NCI-H2029 (cell line): ENCODE measurements around the gene RGS19.
"Not testable (repeated sequence)": the region's sequence is repeated elsewhere in the genome, so short reads cannot be mapped to it uniquely, and the experiment has no call there.

ENCODE experiments used
- DNase-seq: peaks from one replicate; lab custom pipeline; 2025; lab: John Stamatoyannopoulos, UW

RGS19 gene

DNA sequence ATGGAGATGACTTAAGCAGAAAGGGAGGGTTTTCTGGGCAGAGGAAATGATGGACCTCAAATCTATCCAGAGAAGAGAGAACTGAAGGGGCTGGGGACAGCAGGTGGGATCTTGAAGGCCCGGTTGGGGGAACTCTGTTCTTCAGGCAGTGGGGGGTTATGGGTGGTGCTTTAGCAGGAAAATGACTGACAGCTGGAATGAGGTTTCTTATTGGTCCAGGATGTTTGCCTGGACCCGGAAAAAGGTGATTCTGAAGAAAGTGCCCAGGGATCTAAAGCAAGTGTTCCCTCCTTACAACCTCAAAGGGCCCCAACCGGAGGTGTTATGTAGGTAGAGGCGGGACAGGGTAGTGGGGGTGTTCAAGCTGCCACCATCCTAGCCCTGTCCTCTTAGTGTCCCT lies 16.1 kb upstream of the RGS19 start:
- DNase-seq: no peak

DNA sequence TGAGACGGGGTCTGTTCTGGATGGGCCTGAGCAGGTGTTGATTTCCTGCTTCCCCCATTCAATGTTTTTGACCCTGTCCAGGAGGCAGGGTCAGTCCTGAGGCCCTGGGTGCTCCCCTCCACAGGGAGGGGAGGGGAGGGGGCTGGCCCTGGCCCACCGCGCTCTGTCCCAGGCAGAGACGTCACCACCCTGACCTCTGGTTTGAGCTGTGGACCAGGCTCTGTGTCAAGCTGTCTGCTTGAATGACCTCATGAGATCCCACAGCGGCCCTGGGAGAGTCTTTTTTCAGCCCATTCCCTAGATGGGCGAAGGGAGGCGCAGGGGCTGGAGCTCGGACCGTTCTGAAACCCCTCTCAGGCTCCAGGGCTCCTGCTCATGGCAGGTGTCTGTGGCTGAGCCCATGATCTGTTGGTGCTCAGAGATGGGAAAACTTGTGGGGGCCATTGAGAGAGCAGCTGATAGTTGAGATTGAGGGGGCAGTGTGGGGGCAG lies 13.7 kb upstream of the RGS19 start:
- DNase-seq: no peak

DNA sequence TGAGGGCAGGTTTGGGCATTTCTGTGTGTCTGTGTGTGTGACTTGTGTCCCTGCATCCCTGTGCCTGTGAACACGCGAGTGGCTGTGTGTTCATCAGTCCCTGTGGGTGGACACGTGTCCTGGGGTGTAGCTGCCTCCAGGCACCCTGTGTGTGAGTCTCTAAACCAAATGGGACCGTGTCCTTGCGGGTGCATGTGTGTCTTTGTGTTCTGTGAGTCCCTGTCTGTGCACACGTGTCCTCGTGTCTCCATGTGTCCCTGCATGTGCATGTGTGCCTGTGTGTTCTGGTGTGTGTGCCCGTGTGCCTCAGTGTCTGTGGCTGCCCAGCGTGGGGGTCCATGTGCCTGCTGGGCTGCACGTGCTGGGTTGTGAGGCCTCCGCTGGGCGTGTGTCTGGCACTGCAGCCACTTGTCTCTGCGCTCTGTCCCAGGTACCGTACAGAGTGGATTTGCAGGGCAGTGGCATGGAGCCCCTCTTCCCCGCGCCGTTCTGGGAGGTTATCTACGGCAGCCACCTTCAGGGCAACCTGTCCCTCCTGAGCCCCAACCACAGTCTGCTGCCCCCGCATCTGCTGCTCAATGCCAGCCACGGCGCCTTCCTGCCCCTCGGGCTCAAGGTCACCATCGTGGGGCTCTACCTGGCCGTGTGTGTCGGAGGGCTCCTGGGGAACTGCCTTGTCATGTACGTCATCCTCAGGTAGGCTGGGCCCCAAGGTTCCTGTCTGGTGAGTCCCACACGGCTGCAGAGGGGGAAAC lies 13.1 kb upstream of the RGS19 start:
- DNase-seq: no peak

DNA sequence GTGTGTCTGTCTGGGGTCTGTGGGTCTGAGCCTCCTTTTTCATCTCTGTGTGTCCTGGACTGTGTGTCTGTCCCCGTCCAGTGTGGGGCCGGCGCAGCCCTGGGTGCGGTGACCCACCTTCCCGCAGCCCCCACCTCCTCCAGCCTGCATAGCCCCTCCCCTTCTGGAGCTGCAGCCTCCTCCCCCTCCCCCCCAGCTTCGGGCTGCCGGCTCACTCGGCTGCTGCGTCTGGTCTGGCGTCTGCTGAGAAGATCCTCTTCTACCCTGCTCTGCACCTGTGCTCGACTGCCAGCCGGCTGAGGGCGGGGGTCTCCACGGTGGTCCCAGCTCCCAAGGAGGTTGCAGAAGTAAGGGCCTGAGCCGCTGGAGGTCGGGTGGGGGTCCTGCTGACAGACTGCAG lies 12.5 kb upstream of the RGS19 start:
- DNase-seq: no peak

DNA sequence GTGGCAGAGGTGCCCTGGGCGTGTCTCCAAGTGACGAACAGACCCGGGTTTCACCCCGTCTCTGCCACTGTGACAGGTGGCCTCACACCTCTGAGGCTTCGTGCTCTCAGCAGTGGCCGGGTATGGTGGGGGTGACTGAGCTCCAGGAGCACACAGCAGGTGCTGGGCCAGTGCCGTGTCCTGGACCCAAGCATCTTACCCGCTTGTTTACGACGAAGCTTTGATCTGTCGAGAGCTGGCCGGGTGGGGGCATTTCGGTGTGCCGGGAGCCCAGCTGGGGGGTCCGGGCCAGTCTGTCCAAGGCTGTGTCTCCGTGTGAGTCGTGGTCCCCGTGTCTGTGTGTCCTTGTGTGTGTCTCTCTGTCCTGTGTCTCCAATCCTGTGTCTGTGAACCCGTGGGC lies 12.0 kb upstream of the RGS19 start:
- no peak for DNase-seq

DNA sequence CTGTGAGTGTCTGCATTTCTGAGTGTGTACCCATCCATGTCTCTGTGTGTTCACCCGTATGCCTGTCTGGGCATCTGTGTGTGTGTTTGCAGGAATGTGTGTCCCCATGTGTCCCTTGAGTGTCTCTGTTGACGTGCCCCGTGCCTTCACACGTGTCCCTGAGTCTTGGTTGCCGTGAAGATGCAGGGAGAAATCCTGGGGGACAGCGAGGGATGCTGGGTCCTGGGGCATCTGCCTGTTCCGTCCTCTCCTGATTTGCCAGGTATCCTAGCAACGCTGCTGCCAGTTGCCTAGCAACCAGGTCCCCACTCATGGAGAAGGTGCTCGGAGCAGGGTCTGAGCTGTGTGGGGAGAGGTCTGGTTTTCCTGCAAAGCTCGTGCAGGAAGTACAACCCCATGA lies 10.8 kb upstream of the RGS19 start:
- DNase-seq: no peak

DNA sequence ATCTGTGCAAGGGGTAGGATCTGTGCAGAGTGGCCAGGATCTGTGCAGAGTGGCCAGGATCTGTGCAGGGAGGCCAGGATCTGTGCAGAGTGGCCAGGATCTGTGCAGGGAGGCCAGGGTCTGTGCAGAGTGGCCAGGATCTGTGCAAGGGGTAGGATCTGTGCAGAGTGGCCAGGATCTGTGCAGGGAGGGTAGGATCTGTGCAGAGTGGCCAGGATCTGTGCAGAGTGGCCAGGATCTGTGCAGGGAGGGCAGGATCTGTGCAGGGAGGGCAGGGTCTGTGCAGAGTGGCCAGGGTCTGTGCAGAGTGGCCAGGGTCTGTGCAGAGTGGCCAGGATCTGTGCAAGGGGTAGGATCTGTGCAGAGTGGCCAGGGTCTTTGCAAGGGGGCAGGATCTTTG lies 9.3 kb upstream of the RGS19 start:
- DNase-seq: not testable (repeated sequence)

DNA sequence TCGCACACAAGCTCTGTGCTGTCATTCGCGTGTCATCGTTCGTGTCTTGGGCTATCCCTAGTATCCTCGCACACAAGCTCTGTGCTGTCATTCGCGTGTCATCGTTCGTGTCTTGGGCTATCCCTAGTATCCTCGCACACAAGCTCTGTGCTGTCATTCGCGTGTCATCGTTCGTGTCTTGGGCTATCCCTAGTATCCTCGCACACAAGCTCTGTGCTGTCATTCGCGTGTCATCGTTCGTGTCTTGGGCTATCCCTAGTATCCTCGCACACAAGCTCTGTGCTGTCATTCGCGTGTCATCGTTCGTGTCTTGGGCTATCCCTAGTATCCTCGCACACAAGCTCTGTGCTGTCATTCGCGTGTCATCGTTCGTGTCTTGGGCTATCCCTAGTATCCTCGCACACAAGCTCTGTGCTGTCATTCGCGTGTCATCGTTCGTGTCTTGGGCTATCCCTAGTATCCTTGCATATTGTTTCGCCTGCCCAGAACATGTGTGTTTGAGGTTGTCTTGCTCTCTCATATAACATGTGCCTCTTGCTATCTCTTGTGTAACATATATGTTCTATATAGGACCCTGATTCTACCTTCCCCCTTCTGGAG lies 8.0 kb upstream of the RGS19 start:
- DNase-seq: not testable (repeated sequence)

DNA sequence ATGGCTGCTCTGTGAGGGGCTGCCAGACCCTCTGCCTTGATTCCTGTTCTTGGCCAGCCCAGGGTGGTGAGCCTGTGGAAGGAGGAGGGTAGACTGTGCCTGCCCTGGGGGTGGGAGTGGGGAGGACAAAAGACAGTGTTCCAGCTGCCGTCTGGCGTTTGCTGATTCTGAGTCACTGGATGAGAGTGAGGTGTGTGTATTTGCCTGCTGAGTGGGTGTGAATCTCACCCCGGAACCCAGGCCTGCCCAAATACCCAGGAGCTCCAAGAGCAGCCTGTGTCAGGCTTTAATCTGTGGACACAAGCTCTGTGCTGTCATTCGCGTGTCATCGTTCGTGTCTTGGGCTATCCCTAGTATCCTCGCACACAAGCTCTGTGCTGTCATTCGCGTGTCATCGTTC lies 7.5 kb upstream of the RGS19 start:
- no peak for DNase-seq

DNA sequence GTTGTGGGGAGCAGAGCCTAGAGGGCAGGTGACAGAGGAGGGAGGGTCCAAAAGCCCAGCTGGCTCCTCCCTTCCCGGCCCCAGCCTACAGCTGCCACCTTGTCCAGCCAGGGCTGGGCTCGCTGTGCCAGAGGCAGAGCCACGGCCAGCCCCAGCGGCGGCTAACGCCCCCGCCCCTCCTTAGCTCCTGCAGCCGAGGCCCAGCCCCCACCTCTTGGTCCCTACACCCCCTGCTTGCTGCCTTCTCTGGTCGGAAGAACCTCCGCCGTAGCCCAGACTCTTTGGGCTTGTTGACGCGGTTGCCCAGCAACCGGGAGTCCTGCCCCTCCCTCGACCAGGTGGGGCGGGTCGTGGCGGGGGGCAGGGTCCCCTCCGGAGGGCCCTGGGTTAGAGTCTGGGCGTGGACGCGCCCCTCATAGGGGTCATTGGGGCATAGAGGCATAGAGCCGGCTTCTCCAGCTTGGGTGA lies 5.4 kb upstream of the RGS19 start:
- DNase-seq: no peak

DNA sequence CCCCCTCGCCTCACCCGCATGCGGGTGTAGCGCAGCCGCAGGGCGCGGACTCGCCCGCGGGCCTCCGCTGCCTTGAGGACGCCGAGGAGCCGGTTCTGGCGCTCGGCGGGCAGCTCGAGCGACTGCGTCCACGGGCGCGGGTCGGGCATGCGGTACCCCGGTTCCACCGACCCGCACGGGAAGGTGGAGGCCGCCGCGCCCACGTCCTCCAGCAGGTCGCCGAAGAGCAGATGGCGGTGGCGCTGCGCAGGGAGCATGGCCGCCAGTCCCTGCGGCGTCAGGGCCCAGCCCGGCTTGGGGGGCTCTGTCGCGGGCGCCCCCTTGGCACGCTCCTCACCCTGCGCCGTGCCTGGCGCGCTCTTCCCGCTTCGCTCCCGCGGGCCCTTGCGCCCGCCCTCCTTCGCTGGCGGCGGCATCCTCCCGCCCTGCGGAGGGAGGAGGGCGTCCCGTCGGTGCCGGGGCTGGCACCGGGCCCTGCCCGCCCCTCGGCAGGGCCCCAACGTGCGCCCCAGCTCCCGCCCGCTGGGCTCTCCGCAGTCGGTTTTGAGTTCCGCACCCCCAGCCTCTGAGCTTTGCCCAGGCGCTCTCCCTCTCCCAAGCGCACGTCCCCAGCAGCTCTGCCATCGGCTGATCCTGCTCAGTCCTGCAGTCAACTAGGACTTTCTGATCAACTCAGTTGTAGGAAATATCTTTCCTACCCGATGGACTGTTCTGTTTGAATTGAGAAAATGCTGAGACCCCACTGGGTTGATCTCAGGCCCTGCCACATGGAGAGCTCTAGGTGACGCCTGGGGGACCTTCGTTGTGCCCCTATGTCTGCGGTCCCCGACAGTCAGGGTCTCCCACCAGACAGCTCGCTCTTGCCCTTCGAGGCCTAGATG lies 4.7 kb upstream of the RGS19 start, which contains the start of gene LKAAEAR1:
Gene LKAAEAR1 (minus strand): TSS at position 595 of the 881 bp plus-strand sequence. CDS start 179 bp downstream, at position 416.
- no peak for DNase-seq

DNA sequence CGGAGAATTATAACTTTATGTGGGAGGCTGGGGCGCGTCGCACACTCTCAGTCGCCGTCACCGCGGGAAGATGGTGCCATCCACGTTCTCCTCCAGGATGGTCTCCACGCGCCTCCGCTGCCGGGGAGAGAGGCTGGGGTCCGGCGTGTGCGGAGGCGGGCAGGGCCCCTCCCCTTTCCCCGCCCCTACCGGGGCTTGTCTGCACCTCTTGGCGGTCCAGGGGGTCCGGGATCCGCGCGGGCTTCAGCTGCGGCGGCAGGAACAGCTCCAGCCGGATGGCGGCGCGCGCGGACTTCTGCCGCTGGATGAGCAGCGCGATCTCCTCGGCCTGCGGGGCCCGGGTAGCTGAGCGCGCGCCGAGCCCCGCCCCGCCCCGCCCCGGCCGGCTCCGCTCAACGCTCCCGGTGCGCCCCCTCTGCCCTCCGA lies 4.1 kb upstream of the RGS19 start:
- DNase-seq: peak; percentile 25

DNA sequence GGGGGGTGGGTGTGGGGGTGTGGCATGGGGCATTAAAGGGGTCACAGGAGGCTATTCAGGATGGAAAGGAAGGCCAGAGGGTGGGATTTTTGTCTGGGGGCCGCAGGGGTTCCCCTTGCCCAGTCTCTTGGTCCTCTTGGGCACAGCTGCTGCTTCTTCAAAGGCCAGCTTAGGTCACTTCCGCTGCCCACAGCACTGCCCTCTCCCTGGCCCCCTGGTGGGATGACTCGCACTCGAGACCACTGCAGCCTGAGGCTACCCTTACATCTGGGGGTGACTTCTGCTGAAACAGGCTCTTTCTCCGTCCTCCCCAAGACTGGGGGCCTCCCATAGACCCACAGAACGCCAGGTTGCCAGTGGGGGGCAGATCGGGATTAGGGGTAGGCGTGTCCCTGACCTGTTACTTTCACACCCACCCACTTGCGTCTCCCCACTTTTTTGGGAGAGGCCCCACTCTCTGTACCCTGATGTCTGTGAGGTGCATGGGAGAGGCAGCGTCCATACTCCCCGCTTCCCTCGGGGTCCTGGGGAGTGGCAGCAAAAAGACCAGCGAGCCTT lies 3.6 kb upstream of the RGS19 start:
- DNase-seq: no peak

DNA sequence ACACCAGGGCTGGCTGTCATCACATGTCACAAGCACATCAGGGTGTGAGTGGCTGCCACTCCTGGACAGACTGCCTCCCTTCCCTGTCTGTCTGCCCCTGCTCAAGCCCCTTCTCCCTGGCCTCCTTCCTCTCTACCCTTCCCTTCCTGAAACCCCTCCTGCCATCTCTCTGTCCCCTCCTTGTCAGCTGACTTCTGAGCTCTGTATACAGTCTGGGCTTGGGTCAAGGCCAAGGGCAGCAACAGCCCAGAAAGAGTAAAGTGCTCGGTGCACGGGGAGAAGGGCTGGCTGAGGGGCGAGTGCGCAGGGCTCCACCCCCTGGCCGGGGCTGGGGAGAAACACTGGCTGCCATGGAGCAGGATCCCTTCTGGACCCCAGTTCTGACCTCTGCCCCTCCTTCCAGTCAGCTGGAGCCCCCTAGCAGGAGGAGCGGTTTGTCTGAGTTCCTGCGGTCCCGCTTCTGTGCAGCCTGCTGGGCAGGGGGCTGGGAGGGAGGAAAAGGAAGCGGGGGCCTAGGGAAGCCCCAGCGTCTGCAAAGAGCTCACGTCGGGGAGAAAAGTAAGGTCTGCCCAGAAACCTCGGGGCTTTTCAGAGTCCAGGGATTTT lies 2.9 kb upstream of the RGS19 start:
- no peak for DNase-seq

DNA sequence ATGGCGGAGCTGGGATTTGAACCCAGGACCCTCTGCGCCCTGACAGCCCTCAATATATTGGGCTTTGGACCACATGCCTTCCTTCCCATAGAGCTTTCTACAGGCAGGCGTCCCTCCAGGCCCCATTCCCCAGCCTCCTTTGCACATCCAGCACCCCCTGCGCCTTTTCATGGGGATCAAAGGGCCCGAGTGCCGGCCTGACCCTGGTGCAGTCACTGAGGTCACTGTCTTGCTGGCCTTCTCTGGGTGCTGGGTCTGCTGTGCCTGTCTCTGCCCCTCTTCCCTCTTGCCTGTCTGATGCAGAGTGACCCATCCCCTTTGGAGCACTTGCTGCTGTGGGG lies 2.3 kb upstream of the RGS19 start:
- DNase-seq: no peak

DNA sequence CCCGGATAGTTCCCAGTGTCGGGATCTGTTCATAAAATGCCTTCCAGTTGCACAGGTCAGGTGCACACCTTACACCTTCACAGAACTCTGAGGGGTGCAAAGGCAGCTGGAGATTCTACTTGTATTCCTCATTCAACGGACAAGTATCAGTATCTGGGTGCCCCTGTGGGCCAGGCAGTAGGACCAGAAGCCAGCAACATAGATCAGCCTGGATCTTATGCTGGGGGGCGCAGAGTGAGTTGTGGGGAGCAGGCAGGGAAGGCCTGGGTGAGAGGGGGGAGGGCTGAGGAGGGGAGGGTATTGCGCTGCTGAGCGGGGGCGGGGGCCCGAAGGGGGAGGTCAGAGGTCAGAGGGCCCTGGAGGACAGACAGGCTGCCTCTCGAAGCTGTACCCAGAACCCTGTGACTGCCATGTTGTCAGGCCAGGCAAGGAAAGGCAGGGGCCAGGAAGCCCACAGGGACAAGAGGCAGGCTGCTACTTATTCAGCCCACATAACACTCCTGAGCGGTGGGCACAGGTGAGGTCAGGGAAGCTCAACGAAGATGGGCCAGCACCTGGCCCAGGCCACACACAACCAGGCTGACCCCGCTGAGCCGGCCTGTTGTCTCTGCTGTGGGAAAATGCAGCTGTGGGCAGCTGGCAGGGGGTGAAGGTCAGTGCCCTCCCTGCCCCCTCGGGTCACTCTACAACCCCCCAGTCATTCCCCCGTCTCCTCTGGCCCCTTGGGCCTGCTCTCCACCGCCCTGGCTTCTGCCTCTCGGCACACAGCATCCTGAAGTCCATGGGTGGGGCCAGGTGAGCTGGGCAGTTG lies 1.7 kb upstream of the RGS19 start:
- DNase-seq: no peak

DNA sequence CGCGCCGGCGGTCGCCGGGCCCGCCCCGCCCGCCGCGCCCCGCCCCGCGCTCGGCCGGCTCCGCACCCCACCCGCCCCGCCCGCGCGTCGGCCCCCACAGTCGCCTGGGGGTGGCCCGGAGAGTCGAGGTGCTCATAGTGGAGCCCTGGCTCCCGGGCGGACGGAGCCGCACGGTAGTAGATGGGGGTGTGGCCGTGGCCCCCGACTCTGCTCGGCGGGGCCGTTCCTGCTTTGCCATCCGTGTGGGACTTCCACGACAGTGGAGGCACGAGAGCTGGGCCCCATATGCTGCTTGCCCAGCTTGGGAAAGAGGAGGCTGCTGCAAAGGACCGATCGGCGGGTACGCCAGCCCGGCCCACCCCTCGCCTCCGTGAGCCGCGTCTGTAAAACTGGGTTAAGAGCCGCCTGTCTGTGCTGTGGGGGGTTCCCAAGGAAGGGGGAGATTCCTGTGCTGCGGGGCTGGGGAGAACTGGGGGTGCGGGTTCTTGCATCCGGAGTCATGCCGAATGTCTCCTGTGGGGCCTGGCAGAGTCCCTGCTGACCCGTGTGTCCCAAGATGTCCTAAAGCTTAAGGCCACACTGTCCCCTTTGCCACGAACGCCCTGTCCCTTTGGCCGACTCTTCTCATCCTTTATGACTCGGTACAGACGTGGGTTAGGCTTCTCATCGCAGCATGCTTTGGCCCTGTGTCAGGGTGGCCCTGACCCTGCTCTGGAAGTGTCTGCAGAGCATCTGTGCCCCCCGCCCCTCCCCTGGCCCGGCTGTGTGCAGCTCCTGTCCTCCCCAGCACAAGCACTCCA lies 895 bp upstream of the RGS19 start, which contains the start of gene OPRL1:
Gene OPRL1 (plus strand): TSS at position 70 of the 800 bp plus-strand sequence. CDS start 12,639 bp downstream, outside the sequence.
- DNase-seq: no peak

DNA sequence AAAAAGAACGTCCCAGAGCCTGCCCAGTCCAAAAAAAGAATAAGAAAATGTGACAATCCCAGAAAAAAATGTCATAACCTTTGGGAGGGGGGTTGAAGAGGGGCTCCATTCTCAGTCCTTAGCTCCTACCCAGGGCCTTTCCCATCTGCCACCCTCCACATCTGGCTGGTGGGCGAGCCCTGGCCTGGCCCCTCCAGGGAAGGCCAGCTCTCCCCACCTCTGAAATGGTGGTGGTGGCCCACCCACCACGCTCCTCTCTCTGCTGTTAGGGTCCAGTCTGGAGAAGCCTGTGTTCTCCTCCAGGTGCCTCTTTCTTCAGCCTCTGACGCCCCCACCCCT lies 415 bp downstream of the RGS19 start:
- DNase-seq: no peak

DNA sequence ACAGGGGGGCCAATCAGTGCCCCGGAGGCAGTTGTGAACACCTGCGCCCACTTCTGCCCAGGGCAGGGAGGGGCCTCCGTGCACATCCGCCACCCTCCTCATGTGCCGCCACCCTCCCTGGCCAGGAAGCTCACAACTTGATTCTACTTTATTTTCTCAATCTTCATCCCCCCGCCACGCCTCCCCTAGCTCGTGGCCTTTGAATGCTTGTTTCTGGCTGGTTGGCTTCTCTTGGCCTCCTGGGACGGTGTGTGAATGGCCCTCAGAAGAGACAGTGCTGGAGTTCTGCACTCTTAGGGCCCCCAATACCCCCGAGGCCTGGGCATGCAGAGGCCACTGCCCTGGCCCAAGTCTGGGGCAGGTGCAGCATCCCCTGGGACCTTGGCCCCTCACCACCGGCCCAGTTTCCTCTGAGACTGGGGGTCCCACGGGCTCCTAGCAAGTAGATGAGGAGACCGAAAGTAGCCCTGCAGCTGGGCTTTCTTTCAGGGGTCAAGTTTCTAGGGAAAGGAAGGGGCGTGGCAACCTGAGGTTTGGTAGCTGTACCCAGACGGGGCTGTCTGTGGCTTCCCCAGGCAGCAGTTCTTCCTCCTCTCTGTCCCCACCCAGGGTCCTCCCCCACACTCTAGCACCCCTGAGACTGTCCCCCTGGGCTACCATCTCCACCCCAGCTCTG lies 1.3 kb downstream of the RGS19 start:
- DNase-seq: no peak

DNA sequence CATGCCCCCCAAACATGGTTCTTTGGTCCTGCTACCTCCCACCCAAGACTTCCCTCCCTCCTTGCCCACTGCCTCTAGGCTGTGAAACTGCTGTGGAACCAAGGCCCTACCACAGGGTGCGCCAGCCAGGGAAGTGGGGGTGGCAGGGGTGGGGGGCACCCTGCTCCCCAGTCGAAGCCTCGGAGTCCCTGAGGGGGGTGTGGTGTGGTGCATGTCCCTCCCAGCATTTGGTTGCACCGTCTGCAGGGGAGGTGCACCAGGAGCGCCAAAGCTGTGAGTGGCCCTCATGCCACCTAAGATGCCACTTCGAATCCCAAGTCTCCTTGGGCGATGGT lies 1.8 kb downstream of the RGS19 start:
- DNase-seq: no peak
